CMK (cell line): Measurements from ENCODE around the gene DISP3.

Source experiments
- DNase-seq: peaks from one replicate; pipeline ENCODE4 v3.0.0-alpha.2; 2010; ENCODE audit warnings: low read depth

Gene DISP3

DNA sequence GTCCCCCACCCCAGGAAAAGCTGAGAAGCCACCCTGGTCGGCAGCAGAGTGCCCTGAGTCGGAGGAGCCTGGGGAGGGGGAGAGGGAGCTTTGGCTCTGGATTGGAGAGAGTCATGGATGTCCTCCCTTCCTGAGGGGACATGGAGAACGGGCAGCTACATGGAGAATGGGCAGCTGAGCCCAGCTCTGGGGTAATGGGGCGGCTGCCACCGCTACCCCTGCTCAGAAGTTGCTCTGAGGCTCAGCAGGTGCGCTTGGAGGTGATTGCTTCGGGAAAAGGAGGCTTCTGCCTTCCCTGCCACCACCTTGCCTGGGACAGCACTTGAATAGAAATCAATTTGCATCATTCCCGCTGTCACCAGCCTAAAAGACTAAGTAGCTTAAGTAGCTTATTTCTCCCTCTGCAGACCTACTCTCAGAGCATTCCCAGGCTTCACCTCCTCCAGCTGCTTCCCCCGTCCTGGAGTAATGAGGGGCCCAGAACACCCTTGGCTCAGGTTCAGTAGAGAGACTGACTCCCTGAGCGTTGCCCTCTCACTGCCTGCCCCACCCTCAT, 8.3 kb downstream of the DISP3 start:
- no peak for DNase-seq

DNA sequence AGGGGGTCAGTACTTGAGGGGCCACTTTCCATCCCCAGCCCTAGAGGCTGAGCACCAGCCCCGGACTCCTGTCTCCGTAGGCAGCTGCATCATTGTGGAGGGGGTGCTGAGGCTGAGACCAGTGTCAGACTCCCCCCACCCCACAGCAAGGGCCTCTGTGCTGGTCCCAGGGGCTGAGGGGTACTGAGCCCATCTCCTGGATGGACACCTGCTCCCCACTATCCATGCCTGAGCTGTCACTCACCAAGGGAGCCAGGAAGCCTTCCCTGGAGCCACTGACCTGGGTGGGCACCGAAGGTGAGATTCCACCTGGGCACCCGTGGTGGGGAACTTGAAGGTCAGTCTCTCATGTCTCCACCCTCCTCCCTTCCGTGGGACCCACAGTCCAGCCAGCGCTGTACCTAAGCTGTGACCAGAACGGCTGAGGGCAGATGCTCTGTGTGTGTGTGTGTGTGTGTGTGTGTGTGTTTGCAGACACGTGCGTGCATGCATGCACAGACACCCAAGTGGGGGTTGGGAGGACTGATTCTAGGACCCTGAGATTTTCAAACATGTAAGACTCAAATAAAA, 9.3 kb downstream of the DISP3 start:
- DNase-seq, result no peak

DNA sequence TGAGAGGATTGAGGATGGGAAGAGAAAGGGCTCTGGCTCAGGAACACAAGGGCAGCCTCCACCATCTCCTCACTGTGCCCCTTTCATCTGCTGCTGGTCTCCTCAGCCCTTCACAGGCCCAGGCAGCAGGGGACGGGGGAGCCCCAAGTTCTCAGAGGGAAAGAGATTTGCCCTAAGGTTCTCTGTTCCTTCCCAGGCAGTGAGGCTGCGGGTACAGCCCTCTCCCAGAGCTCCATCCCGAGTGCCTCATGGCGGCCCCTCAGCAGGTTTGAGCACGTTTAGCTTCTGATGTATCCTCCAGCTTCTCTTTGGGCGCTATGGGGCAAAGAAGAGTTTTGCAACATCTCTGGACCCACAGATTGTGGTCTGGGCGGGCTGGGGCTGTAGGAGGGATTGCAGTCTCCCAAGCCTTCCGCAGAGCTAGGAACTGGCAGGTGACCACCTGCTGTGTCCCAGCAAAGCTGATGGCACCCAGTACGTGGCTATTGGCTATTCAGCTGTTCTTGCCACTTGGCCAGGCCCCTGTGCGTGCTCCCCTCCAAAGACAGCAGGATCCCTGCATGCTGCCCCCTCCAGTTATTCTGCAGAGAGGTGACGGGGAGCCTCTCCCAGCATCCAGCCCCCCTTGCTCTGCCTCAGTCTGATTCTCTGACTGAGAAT, 10.1 kb downstream of the DISP3 start:
- no peak for DNase-seq

DNA sequence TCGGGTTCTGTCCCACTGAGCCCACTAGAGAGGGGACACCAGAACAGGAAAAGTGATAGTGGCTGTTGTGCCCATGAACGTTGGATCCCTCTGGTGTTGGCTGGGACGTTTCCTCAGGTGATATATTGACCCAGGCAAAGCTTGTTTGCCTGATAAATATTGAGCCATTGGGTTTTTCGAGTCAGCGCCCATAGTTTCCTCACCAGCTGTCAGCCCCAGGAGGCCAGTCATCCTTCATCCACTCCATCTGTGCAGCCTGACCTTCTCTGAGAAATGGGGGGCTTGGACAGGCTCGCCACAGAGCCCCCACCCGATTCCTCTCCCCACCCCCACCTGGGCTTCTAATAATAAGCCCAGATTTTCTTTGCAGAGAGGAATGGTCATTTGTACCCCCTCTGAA, 13.3 kb downstream of the DISP3 start:
- DNase-seq, result no peak

DNA sequence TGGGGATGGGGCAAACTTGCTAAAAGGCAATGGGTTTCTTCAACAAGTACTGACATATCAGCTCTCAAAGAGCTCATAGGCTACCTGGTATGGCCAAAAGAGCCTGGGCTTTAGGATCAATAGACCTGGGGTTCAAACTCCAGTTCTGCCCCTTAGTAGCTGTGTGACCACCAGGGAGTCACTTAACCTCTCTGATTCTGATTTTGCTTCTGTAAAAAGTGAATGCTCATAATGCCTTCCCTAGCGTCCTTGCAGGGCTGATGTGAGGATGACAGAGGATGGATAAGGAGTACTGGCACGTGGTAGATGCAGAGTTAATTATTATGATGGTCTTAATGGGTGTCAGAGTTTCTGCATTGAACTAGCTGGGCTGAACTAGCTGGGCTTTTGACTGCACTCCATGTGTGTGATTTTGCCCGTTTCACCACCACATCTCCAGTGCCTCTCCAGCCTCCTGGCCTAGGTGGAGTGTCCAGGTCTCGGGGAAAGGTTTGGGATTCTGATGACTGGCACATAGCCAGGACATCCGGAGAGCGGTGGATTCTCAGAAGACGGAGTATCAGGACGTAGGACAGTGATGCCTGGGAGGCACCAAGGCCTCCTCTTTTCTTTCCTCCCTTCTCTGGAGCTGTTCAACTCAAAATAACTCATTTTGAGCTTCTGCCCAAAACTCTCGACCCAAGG, 15.2 kb downstream of the DISP3 start:
- DNase-seq, result no peak

DNA sequence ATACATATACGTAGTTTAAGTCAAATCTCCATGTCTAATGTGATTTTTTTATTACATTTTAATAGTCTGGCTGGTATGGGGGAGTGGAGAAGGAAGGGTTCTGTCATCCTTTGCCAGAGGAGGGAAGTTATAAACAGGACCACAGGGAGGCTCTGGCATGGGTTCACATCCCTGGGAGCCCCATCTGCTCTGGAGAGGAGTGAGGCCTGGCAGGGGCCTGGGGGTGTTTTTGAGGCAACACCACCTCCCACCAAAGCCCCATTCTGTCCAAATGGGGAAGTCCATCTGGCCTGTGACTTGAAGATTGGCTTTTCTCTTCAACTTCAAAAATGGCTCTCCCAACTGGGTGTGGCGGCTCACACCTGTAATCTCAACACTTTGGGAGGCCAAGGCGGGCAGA, 15.8 kb downstream of the DISP3 start:
- no peak for DNase-seq

DNA sequence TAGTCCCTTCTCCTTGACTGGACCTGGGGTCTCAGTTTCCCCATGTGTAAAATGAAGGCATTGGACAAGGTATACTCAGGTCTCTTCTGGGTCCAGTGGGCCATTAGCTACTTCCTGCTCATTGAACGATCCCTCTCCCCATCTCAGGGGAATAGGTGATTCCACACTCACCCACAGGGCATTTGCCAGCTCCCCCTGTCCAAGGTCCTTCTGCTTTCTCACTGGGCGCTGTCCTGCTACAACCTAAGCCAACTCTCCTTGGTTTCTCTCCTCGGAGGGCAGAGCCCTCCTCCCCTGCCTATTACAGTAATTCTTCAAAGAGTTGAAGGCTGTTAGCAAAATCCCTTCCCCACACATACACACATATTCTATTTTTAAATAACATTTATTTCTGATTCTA, 16.6 kb downstream of the DISP3 start:
- no peak for DNase-seq

DNA sequence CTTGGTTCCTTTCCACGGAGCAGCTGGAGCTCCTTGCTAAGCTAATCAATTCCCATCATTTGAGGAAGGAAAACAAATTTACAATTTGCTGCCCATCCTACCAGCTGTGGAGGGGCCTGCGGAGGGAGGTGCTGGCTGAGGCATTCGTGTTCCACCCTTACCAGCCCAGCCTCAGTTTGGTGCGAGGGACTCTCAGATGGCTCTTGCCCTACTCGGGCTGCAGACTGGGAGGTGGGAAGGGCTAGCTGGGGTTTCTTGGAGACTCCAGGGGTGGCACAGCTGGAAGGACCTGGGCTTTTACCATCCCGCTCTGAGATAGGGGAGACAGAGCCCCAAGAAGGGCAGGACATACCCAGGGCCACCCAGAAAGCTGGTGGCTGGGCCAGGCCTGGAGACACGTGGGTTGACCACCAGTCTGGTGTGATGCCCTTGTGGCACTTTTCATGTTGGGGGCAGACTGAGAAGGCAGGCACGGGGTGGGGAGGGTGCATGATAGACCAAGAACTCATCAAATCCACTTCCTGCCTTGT, 17.7 kb downstream of the DISP3 start:
- no peak for DNase-seq

DNA sequence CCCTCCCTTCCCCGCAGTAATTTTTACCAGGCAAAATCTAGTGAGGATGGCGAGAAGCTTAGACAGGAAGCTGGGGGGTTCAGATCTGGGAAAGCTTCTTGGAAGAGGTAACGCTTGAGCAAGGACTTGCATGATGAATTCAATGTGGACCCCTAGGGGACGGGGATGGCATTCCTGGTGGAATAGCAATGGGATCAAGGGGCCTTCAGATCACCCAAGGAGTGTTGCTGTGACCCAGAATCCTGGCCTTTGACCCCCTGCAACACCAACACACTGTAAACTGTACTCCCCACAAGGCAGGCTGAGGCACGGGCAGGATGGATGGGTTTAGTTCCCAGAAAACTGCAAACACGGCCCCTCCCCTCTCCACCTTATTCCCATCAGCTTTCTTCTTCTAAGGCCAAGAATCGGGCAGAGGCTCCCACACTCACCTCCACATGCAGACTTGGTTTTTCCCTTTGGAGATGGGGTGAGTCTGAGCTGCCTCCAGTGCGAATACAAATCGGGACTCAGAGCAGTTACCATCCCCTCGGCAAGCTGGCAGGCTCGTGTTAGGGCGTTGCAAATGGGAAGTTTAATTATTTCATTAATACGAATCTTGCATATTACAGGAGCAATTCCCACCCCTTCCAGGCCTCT, 20.1 kb downstream of the DISP3 start:
- no peak for DNase-seq

DNA sequence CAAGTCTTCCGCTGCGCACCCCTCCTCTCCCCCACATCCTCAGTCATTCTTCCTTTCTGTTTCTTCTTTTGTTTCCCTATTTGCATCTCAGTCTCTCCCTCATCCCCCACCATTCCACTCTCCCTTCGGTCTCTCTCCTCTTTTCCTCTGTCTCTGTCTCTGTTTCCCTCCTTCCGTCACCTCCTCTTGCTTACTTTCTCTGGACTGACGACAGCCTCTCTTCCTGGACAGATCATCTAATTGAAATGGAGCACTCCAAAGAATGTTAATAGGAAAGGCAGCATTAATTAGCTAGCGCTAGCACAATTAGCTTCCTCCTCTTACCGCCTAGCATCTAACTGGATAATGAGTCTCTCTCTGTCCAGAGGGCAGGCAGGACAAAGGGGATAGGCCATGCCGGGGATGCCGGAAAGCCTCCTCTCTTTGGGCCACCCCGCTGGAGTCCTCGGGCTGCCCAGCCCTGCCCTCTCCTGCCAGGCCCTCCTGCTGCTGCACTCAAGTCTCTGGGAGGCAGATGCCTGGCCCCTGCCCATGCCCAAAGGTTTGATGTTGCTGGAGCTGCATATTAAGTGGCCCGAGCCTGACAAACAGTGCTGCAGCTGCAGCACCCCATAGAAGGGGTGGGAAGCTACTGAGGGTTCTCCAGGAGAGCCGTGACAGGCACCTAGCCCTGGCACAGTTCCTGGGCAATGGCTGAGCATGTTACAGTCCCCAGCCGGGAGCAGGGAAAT, 20.8 kb downstream of the DISP3 start:
- no peak for DNase-seq

DNA sequence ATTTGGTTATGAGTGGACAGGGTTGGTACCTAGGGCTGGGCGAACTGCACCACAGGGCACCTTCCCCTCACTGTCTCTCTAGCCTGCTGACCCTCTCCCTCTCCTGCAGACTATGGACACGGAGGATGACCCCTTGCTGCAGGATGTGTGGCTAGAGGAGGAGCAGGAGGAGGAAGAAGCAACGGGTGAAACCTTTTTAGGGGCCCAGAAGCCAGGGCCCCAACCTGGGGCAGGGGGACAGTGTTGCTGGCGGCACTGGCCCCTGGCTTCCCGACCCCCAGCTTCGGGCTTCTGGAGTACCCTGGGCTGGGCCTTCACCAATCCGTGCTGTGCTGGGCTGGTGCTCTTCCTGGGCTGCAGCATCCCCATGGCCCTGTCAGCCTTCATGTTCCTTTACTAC, 21.9 kb downstream of the DISP3 start:
- no peak for DNase-seq

DNA sequence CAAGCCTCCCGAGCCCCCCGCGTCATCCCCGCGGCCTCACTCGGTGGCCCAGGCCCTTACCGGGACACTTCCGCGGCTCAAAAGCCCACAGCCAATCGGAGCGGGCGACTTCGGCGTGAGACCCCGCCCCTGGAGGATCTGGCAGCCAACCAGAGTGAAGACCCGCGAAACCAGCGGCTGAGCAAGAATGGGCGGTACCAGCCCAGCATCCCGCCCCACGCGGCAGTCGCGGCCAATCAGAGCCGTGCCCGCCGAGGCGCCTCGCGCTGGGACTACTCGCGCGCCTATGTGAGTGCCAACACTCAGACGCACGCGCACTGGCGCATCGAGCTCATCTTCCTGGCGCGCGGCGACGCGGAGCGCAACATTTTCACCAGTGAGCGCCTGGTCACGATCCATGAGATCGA, 22.5 kb downstream of the DISP3 start:
- DNase-seq, result no peak

DNA sequence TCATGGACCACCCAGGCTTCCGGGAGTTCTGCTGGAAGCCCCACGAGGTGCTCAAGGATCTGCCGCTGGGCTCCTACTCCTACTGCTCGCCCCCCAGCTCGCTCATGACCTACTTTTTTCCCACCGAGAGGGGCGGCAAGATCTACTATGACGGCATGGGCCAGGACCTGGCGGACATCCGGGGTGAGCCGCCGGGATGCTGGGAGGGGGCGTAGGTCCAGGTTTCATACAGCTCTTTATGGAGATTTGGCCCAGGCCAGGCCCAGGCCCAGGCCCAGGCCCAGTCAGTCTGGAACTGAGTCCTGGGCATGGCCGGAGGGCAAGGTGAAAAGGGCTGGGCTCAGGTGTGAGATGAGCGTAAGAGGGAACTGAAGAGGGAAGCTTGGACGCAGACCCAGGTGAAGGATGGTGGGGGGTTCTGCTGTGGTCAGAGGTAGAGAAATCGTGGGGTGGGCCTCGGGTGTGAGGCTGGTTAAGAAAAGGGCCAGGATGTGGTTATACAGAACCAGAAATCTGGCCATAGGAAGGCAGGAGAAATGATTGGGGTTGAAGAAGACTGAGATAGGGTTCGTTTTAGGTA, 23.0 kb downstream of the DISP3 start:
- DNase-seq, result no peak

DNA sequence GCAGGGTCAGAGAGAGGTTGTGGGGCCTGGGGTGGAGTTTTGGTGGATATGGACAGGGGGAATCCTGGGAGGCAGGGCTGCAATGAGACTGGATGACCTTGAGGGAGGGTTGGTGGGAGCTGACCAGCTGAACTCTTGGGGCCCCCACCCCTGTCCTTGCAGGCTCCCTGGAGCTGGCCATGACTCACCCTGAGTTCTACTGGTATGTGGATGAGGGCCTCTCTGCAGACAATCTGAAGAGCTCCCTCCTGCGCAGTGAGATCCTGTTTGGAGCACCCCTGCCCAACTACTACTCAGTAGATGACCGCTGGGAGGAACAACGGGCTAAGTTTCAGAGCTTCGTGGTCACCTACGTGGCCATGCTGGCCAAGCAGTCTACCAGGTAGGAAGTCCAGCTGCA, 23.6 kb downstream of the DISP3 start:
- no peak for DNase-seq

DNA sequence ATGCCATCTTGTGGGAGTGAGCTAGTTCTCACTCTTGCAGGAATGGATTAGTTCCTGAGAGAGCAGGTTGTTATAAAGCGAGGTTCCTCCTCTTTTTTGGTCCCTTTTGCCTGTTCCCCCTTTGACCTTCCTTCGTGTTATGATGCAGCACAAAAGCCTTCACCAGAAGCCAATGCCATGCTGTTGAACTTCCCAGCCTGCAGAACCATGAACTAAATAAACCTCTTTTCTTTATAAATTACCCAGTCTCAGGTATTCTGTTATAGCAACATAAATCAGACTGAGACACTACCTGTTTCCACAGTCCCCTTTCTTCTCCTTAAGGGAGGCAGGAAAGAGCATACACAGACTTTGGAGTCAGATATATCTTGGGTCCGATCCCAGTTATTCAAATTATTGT, 25.6 kb downstream of the DISP3 start:
- DNase-seq, result no peak

DNA sequence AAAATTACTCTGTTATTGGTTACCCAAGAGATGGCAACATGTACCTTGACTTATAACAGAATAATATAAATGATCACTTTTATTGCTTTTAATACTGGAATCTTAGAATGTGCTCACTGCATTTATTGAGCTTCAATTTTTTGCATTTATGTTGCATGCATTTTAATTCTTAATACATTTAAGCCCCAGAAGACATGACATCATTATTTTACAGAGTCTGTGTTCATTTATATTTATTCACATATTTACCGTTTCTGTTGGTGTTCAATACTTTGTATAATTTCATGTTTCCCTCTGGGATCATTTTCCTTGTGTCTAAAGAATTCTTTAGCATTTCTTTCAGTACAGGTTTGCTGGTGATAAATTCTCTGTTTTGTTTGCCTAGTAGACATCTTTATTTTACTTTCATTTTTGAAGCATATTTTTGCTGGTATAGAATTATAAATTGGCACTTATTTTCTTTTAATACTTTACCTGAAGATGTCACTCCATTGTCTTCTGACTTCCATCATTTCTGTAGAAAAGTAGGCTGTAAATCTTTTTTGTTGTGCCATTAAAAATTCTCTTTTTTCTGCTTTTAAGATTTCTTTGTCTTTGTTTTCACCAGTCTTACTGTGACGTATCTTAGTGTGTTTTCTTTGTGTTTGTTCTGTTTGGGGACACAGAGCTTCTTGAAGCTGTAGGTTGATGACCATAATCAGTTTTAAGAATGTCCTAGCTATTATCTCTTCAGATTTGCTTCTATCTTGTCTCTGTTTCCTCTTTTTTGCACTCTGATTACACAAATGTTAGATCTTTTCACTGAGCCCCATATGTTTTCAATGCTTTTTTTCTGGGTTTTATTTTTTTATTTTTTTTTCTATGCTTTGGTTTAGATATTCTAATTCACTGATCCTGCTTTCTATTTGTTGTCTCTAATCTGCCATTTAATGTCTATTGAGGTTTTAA, 26.9 kb downstream of the DISP3 start:
- peak; percentile 5 for DNase-seq

DNA sequence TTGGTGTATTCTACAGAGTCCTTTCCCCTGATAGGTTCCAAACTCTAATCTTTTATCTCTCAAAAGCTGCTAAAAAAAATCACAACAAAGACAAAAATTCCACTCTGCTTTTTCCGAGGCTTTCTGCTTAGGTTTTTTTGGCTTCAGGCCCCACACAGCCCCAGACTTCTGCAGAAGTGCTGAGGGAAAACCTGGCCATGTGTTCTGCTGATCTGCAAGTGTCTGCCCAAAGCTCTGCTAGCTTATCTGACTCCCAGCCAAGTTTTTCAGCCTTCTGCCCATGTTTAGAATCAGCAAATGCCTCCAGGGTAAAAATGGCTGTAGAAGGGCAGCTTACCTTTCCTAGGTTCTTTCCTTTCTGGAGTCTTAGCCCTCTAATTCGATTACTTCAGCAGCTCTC, 28.4 kb downstream of the DISP3 start:
- no peak for DNase-seq

DNA sequence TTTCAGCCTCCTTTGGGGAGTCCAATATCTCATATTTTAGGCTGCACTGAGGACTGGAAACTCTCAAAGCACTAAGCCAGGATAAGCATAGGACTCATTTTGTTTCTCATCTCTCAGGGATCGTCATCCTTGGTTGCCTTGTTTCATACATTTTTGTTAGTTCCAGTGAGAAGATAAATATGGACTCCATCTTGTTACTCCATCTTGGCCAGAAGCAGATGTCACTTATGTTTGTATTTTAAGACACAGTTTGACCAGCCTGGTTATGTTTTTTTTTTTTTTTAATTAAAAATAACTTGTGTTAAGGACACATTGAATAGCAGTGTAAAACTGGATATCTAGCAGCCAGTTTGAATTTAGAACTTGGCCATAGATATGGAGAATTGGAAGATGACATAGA, 34.7 kb downstream of the DISP3 start:
- DNase-seq, result no peak

DNA sequence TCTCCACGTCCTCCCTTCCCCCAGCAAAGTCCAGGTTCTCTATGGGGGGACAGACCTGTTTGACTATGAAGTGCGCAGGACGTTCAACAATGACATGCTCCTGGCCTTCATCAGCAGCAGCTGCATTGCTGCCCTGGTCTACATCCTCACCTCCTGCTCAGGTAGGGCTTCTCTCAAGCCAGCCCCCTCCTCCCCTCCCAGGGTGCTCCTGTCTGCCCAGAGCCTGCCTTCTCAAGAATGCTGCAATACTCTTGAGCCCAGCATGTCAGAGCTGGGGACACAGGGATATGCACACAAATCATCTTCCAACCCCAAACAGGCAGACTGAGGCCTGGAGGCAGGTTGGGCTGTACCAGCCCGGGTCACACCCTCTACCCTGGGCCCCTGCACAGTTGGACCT, 35.4 kb downstream of the DISP3 start:
- DNase-seq, result no peak
